Measurements from ENCODE around the gene ROPN1L.
"Not testable (repeated sequence)": the region's sequence is repeated elsewhere in the genome, so short reads cannot be mapped to it uniquely, and the experiment has no call there.

Gene ROPN1L

GRCh38 chr5:10503321-10503720 is 61.6 kb downstream of the ROPN1L start:
- no peak for DNase-seq

GRCh38 chr5:10503997-10504793 is 62.5 kb downstream of the ROPN1L start:
- DNase-seq: no peak

GRCh38 chr5:10505517-10506095 is 63.9 kb downstream of the ROPN1L start:
- no peak for DNase-seq

GRCh38 chr5:10506535-10506934 is 64.9 kb downstream of the ROPN1L start:
- no peak for DNase-seq

GRCh38 chr5:10507575-10508096 is 66.0 kb downstream of the ROPN1L start:
- no peak for DNase-seq

GRCh38 chr5:10509575-10509974 is 67.9 kb downstream of the ROPN1L start:
- DNase-seq: no peak

GRCh38 chr5:10511741-10512640 is 70.3 kb downstream of the ROPN1L start:
- no peak for DNase-seq

GRCh38 chr5:10513501-10514442 is 72.1 kb downstream of the ROPN1L start:
- no peak for DNase-seq

- not testable (repeated sequence) for DNase-seq
These were observed 72.9 kb downstream of the ROPN1L start for GRCh38 chr5:10514572-10514971.
